C4-2B (cell line): ENCODE measurements around the gene ANKRD6.

Source experiments
- CTCF ChIP-seq: fragments of 450-650 bp; conservative IDR thresholded peaks from 2 replicates; pipeline ENCODE4 v1.5.1; 2017; ENCODE audit warnings: mild to moderate bottlenecking
- ZFX ChIP-seq: fragments of 450-650 bp; IDR thresholded peaks from 2 replicates; pipeline ENCODE4 v1.6.1; 2017

GRCh38 chr6:89467437-89467836 is 34.5 kb downstream of the ANKRD6 start:
- TF ChIP-seq CTCF (no peak), ZFX (no peak)
